Neural crest cell (in vitro differentiated cells): ENCODE results near the gene EP400. TPM values are rescaled to one million over a fixed set of nuclear protein-coding genes. Genes with fewer than 3 reads are reported as not detected.

Experiments
- DNase-seq: peaks from one replicate; pipeline ENCODE4 v3.0.0; 2021; ENCODE audit warnings: low read depth, mixed read lengths, low spot score
- H3K27ac Mint-ChIP-seq: one replicate; pipeline ENCODE4 v1.8.0; 2021; ENCODE audit warnings: mild to moderate bottlenecking, mixed read lengths; ENCODE audit not compliant: unreplicated experiment
- H3K27me3 Mint-ChIP-seq: 2 replicates; pipeline ENCODE4 v1.8.0; 2021; ENCODE audit warnings: low read depth, mild to moderate bottlenecking, mixed read lengths
- H3K36me3 Mint-ChIP-seq: 2 replicates; pipeline ENCODE4 v1.8.0; 2021; ENCODE audit warnings: low read depth, mild to moderate bottlenecking, mixed read lengths
- H3K4me1 Mint-ChIP-seq: 2 replicates; pipeline ENCODE4 v1.8.0; 2021; ENCODE audit warnings: mixed read lengths
- H3K4me3 Mint-ChIP-seq: one replicate; pipeline ENCODE4 v1.8.0; 2021; ENCODE audit warnings: mild to moderate bottlenecking, mixed read lengths
- H3K9me3 Mint-ChIP-seq: 2 replicates; pipeline ENCODE4 v1.8.0; 2021; ENCODE audit warnings: mixed read lengths
- CTCF ChIP-seq: fragments of 200-600 bp; sonication (generic); conservative IDR thresholded peaks from 2 replicates; pipeline ENCODE4 v1.5.0; 2021; ENCODE audit warnings: antibody characterized with exemption, mild to moderate bottlenecking
- total RNA-seq: library from RNA; stranded (reverse); gene quantifications from 2 replicates; pipeline ENCODE4 v1.2.1, GENCODE V29; 2021

EP400 gene
- total RNA-seq, 1 donor from 2014 or later: 73.4 TPM

- peaks cover 6% of the 10 kb centered on the region for H3K4me1 Mint-ChIP-seq
- H3K4me3 Mint-ChIP-seq: peak overlapping the region; percentile 47
- H3K36me3 Mint-ChIP-seq: peaks cover 11% of the 10 kb centered on the region
- no peak overlapping the region for H3K27ac Mint-ChIP-seq
- TF ChIP-seq CTCF: no peak
- H3K9me3 Mint-ChIP-seq: no peaks in the 10 kb centered on the region
- no peak for DNase-seq
- H3K27me3 Mint-ChIP-seq: no peaks in the 10 kb centered on the region
These were observed 6.4 kb upstream of the EP400 start for GRCh38 chr12:131943389-131943788.

GRCh38 chr12:131943876-131944275 is 5.9 kb upstream of the EP400 start:
- Mint-ChIP-seq H3K27me3 (no peaks in the 10 kb centered on the region), H3K9me3 (no peaks in the 10 kb centered on the region), H3K36me3 (peaks cover 11% of the 10 kb centered on the region), H3K4me1 (peaks cover 6% of the 10 kb centered on the region), H3K27ac (no peak overlapping the region), H3K4me3 (peak overlapping the region; percentile 47)
- DNase-seq: no peak
- no peak for TF ChIP-seq CTCF

DNA sequence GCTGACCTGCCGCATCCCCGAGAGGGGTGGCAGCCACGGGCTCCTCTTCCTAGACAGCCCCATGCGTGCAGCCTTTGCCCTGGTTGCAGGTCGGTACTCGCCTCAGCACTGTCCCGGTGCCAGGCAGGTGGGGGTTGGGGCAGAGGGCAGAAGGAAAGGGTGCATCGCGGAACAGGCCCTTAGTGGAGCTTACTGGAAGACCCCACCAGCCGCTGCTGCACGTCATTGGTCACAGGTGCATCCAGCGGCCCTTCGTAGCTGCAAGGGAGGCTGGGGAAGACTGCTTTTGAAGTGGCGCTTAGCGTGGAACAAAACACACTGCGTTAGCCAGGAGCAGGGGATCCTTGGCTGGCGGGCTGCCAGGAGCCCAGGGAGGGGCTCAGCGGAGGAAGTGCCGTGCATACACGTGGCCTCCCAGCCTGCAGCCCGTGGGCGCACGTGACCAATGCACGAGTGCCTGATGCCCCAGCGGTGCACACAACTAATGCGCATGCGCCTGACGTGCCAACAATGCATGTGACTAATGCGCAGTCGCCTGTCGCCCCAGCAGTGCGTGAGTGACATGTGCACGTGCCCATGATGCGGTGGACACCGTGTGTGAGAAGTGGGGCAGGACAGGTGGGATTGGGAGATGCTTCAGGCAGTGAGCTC is 5.0 kb upstream of the EP400 start:
- no peak for TF ChIP-seq CTCF
- Mint-ChIP-seq H3K9me3 (no peaks in the 10 kb centered on the region), H3K4me3 (peak overlapping the region; percentile 34), H3K27ac (no peak overlapping the region), H3K4me1 (peaks cover 6% of the 10 kb centered on the region), H3K27me3 (no peaks in the 10 kb centered on the region), H3K36me3 (peaks cover 11% of the 10 kb centered on the region)
- no peak for DNase-seq

- Mint-ChIP-seq H3K9me3 (no peaks in the 10 kb centered on the region), H3K36me3 (peaks cover 7% of the 10 kb centered on the region), H3K27ac (no peak overlapping the region), H3K27me3 (no peaks in the 10 kb centered on the region), H3K4me3 (no peak overlapping the region), H3K4me1 (peaks cover 6% of the 10 kb centered on the region)
- no peak for DNase-seq
- TF ChIP-seq CTCF: no peak
These were observed 3.0 kb upstream of the EP400 start for GRCh38 chr12:131946757-131947156.

- Mint-ChIP-seq H3K27ac (peak overlapping the region; percentile 28), H3K4me3 (peak overlapping the region; percentile 75), H3K36me3 (peaks cover 7% of the 10 kb centered on the region), H3K9me3 (no peaks in the 10 kb centered on the region), H3K27me3 (no peaks in the 10 kb centered on the region), H3K4me1 (peaks cover 6% of the 10 kb centered on the region)
- no peak for TF ChIP-seq CTCF
- no peak for DNase-seq
These were observed 2.2 kb upstream of the EP400 start for GRCh38 chr12:131947482-131948027.
